Measurements from ENCODE around the gene LCE1F. TPM values are rescaled to one million over a fixed set of nuclear protein-coding genes. Genes with fewer than 3 reads are reported as not detected.

The LCE1F gene
- total RNA-seq, 1 experiment from 2014 or later: not detected

DNA sequence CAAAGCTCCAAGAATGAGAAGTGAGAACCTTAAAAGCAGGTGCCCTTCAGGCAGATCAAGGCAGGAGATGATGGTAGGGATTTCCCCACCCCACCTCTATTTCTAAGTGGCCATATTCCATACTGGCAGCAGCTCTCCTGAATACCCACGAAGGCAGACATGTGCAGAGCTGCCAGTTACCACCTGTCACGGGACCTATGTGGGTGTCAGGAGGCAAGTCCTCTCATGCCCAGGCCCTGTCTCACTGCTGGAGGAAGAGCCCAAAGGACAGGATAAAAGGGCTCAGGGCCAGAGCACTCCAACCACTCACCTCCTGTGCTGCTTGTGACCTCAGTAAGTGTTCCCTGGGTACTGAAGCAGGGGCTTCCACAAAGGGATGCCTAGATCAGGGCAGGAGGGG, 36.1 kb downstream of the LCE1F start:
- Mint-ChIP-seq H3K36me3 (peaks cover 59% of the 10 kb centered on the region), H3K27me3 (ENCODE audit: low read depth) (peaks cover 6% of the 10 kb centered on the region), H3K9me3 (peaks cover 84% of the 10 kb centered on the region), H3K4me1 (no peaks in the 10 kb centered on the region), H3K4me3 (no peak overlapping the region), H3K27ac (no peak overlapping the region)
- ChIA-PET CTCF (no interaction called here), POLR2A (no interaction called here)
- ATAC-seq (no peak), DNase-seq (ENCODE audit: low spot score) (no peak)
- TF ChIP-seq GRHL2 (CRISPR knock-in tag; IDR thresholded peaks at IDR 0.05; ENCODE audit: insufficient replicate concordance, severe bottlenecking): no peak
- TF ChIP-seq MYBL2 (CRISPR knock-in tag; IDR thresholded peaks at IDR 0.05): no peak
- TF ChIP-seq, protein P1, sequence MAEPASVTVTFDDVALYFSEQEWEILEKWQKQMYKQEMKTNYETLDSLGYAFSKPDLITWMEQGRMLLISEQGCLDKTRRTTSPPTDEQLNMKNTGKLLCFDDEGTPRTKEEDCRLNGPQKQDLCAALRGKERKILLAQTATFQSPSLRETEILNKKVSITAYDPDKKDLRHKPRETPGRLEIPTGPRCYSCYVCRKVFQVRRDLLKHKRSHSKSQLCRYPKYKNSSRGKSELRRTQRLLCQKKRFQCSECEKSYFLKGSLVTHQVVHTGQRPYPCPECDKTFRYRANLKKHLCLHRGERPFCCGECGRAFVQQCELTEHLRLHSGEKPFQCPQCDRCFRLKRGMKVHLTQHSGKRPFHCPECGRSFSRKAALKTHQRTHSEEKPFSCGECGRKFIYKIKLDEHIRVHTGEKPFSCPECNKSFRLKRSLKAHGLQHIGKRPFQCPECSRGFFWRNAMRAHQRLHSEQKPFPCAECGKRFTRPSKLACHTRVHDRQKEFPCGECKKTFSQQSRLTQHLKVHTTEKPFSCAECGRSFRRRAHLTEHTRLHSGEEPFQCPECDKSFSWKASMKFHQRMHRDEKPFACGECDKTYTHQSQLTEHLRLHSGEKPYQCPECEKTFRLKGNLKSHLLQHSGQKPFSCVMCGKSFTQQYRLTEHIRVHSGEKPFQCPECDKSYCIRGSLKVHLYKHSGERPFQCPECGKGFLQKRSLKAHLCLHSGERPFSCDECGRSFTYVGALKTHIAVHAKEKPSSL (CRISPR knock-in tag; conservative IDR thresholded peaks at IDR 0.05): no peak
- TF ChIP-seq, protein P2, sequence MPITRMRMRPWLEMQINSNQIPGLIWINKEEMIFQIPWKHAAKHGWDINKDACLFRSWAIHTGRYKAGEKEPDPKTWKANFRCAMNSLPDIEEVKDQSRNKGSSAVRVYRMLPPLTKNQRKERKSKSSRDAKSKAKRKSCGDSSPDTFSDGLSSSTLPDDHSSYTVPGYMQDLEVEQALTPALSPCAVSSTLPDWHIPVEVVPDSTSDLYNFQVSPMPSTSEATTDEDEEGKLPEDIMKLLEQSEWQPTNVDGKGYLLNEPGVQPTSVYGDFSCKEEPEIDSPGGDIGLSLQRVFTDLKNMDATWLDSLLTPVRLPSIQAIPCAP (CRISPR knock-in tag; IDR thresholded peaks at IDR 0.05): no peak
- TF ChIP-seq CREB1 (CRISPR knock-in tag; IDR thresholded peaks at IDR 0.05): no peak
- no peak for TF ChIP-seq ATF2 (CRISPR knock-in tag; IDR thresholded peaks at IDR 0.05; ENCODE audit: borderline replicate concordance, low read depth)
- TF ChIP-seq ZMAT4 (CRISPR knock-in tag; IDR thresholded peaks at IDR 0.05): no peak
- TF ChIP-seq TCF7 (CRISPR knock-in tag; IDR thresholded peaks at IDR 0.05; ENCODE audit: low read depth): no peak
- TF ChIP-seq ELF4 (CRISPR knock-in tag; IDR thresholded peaks at IDR 0.05; ENCODE audit: low read depth): no peak
- no peak for TF ChIP-seq ZNF416 (CRISPR knock-in tag; IDR thresholded peaks at IDR 0.05)
- TF ChIP-seq CDX4 (CRISPR knock-in tag; IDR thresholded peaks at IDR 0.05; ENCODE audit: borderline replicate concordance): no peak
- no peak for TF ChIP-seq SMAD3 (CRISPR knock-in tag; IDR thresholded peaks at IDR 0.05; ENCODE audit: borderline replicate concordance)
- TF ChIP-seq, protein P3, sequence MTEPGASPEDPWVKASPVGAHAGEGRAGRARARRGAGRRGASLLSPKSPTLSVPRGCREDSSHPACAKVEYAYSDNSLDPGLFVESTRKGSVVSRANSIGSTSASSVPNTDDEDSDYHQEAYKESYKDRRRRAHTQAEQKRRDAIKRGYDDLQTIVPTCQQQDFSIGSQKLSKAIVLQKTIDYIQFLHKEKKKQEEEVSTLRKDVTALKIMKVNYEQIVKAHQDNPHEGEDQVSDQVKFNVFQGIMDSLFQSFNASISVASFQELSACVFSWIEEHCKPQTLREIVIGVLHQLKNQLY (CRISPR knock-in tag; IDR thresholded peaks at IDR 0.05): no peak
- TF ChIP-seq, protein P4, sequence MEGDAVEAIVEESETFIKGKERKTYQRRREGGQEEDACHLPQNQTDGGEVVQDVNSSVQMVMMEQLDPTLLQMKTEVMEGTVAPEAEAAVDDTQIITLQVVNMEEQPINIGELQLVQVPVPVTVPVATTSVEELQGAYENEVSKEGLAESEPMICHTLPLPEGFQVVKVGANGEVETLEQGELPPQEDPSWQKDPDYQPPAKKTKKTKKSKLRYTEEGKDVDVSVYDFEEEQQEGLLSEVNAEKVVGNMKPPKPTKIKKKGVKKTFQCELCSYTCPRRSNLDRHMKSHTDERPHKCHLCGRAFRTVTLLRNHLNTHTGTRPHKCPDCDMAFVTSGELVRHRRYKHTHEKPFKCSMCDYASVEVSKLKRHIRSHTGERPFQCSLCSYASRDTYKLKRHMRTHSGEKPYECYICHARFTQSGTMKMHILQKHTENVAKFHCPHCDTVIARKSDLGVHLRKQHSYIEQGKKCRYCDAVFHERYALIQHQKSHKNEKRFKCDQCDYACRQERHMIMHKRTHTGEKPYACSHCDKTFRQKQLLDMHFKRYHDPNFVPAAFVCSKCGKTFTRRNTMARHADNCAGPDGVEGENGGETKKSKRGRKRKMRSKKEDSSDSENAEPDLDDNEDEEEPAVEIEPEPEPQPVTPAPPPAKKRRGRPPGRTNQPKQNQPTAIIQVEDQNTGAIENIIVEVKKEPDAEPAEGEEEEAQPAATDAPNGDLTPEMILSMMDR (IDR thresholded peaks at IDR 0.05): no peak
- TF ChIP-seq, protein P5, sequence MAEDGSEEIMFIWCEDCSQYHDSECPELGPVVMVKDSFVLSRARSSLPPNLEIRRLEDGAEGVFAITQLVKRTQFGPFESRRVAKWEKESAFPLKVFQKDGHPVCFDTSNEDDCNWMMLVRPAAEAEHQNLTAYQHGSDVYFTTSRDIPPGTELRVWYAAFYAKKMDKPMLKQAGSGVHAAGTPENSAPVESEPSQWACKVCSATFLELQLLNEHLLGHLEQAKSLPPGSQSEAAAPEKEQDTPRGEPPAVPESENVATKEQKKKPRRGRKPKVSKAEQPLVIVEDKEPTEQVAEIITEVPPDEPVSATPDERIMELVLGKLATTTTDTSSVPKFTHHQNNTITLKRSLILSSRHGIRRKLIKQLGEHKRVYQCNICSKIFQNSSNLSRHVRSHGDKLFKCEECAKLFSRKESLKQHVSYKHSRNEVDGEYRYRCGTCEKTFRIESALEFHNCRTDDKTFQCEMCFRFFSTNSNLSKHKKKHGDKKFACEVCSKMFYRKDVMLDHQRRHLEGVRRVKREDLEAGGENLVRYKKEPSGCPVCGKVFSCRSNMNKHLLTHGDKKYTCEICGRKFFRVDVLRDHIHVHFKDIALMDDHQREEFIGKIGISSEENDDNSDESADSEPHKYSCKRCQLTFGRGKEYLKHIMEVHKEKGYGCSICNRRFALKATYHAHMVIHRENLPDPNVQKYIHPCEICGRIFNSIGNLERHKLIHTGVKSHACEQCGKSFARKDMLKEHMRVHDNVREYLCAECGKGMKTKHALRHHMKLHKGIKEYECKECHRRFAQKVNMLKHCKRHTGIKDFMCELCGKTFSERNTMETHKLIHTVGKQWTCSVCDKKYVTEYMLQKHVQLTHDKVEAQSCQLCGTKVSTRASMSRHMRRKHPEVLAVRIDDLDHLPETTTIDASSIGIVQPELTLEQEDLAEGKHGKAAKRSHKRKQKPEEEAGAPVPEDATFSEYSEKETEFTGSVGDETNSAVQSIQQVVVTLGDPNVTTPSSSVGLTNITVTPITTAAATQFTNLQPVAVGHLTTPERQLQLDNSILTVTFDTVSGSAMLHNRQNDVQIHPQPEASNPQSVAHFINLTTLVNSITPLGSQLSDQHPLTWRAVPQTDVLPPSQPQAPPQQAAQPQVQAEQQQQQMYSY (CRISPR knock-in tag; IDR thresholded peaks at IDR 0.05): no peak
- TF ChIP-seq FOXP4 (CRISPR knock-in tag; IDR thresholded peaks at IDR 0.05): no peak
- TF ChIP-seq EMX1 (CRISPR knock-in tag; IDR thresholded peaks at IDR 0.05): no peak
- no peak for TF ChIP-seq PRRX2 (CRISPR knock-in tag; IDR thresholded peaks at IDR 0.05)

Data from WTC11 (cell line).